Pancreas (tissue), 10 donors: Measurements from ENCODE around the gene FHOD1. TPM values are rescaled to one million over a fixed set of nuclear protein-coding genes. Genes with fewer than 3 reads are reported as not detected.

ENCODE experiments used
- ATAC-seq, 4 donors: fragments of 200-7000 bp; cut with Tn5 transposase; one replicate each; pipeline versions ENCODE4 v1.8.0 to v1.9.1; 2020; ENCODE audit warnings: mild to moderate bottlenecking in 4 of 4, moderate library complexity in 4 of 4
- DNase-seq, 6 donors: peaks; one replicate each; pipeline ENCODE4 v3.0.0-alpha.2; 2020
- FAIRE-seq: peaks from 2 replicates; lab custom pipeline; 2012; peaks lifted over from hg19 to GRCh38; lab: Jason Lieb, UNC
- H3K27ac ChIP-seq, 4 donors: fragments of 200-600 bp; sonication (generic); 1 replicate in 3 of 4; 2 replicates in 1 of 4; pipeline versions ENCODE4 v1.5.0 to v1.8.0; 2020
- H3K27me3 ChIP-seq, 4 donors: fragments of 200-600 bp; one replicate each; pipeline ENCODE4 v1.8.0; 2021
- H3K36me3 ChIP-seq, 3 donors: fragments of 200-600 bp; sonication (generic) in 1 of 3; one replicate each; pipeline versions ENCODE4 v1.5.0 to v1.8.0; 2020 to 2021
- H3K4me1 ChIP-seq, 3 donors: fragments of 200-600 bp; one replicate each; pipeline ENCODE4 v1.8.0; 2021
- H3K4me3 ChIP-seq, 4 donors: fragments of 200-600 bp; sonication (generic) in 2 of 4; one replicate each; pipeline versions ENCODE4 v1.5.0 to v1.8.0; 2020 to 2021
- H3K9me3 ChIP-seq, 4 donors: fragments of 200-600 bp; one replicate each; pipeline ENCODE4 v1.8.0; 2021
- WGBS, 2 donors: extraction: QIAGEN DNeasy Blood & Tissue Kit; methylation state at CpG; one replicate each; pipeline ENCODE4 v1.1.7; 2013; 5-methylcytosine and 5-hydroxymethylcytosine counted together
- intact Hi-C, 3 donors: fragments of 100-400 bp; cut with DNase I; formaldehyde crosslinking; loops; one replicate each; pipeline versions ENCODE4 v1.11.1 to v1.14.2; 2022
- polyA plus RNA-seq, 2 donors: library from polyadenylated mRNA; stranded (reverse); fragments of 200-250 nt; gene quantifications; one replicate each; pipeline ENCODE4 v1.2.3, GENCODE V29; 2013
- total RNA-seq, 6 donors: library from RNA; stranded (reverse); fragmentation: NEBNext Ultra II Directional in 4 of 6; extraction: Animal tissue kit (Norgen Biotek cat#: 25700) in 4 of 6; gene quantifications; one replicate each; pipeline versions ENCODE4 v1.2.1 to v1.2.4, GENCODE V29; 2021 to 2023
- TF ChIP-seq, protein P1 (sequence below), 4 donors: fragments of 200-600 bp; sonication (generic) in 3 of 4; IDR thresholded peaks; one replicate each; pipeline versions ENCODE4 v1.5.0 to v1.8.0; 2021; ENCODE audit warnings: antibody characterized with exemption in 4 of 4
- donor health status: healthy with polysubstance abuse.
- donor health status: DM: no; HTN: no; CAD: no; lungs with moderate emphysema.
- donor health status: DM: no; HTN: no; CAD: no.
- donor health status: control.
- donor health status: control.
- donor health status: Bipolar disorder and iron deficiency.
- donor health status: DM: yes; HTN: yes; CAD: no.
- donor health status: DM: no; HTN: no; CAD: no.
- donor health status: DM: no; HTN: no; CAD: no.
- donor health status: DM: yes; HTN: yes; CAD: no.

FHOD1 gene
- total and polyA plus RNA-seq, 8 donors: 7.8 to 41.2 (median 11.3) TPM

DNA sequence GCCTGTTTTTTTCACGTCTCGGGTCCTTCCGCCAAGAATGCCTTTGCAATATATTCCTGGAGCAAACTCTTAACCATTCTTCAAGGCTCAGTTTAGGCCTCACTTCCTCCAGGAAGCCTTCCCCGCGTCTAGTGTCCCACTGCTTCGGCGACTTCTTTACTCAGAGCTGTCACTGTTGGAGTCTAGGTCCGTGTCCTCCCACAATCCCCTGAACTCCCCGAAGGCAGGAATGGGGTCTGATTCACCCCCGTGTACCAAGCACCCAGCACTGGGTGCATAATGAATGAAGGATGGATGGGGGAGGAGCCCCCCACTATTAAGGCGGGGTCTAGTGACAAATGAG, 64.0 kb downstream of the FHOD1 start:
- Histone ChIP-seq H3K9me3 (no peaks in the 10 kb centered on the region), H3K4me1 (peaks cover 4 to 15% (median 12%) of the 10 kb centered on the region in 3 donors), H3K36me3 (no peaks in the 10 kb centered on the region), H3K27ac (peak overlapping the region; percentile 91 to 98 (median 97)), H3K27me3 (no peaks in the 10 kb centered on the region), H3K4me3 (peak overlapping the region; percentile 52 to 74 (median 64))
- 8% methylated on average over 11 of the region's 11 CpGs for WGBS, 2 donors
- TF ChIP-seq, protein P1, sequence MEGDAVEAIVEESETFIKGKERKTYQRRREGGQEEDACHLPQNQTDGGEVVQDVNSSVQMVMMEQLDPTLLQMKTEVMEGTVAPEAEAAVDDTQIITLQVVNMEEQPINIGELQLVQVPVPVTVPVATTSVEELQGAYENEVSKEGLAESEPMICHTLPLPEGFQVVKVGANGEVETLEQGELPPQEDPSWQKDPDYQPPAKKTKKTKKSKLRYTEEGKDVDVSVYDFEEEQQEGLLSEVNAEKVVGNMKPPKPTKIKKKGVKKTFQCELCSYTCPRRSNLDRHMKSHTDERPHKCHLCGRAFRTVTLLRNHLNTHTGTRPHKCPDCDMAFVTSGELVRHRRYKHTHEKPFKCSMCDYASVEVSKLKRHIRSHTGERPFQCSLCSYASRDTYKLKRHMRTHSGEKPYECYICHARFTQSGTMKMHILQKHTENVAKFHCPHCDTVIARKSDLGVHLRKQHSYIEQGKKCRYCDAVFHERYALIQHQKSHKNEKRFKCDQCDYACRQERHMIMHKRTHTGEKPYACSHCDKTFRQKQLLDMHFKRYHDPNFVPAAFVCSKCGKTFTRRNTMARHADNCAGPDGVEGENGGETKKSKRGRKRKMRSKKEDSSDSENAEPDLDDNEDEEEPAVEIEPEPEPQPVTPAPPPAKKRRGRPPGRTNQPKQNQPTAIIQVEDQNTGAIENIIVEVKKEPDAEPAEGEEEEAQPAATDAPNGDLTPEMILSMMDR (IDR thresholded peaks at IDR 0.05): no peak
- intact Hi-C loops: loop anchor here in 1 of 3 donors (10.0 kb wide), 1 partner anchor 168 kb away; no protein-coding TSS in a partner anchor
- FAIRE-seq (no peak), DNase-seq (no peak), ATAC-seq (no peak)

DNA sequence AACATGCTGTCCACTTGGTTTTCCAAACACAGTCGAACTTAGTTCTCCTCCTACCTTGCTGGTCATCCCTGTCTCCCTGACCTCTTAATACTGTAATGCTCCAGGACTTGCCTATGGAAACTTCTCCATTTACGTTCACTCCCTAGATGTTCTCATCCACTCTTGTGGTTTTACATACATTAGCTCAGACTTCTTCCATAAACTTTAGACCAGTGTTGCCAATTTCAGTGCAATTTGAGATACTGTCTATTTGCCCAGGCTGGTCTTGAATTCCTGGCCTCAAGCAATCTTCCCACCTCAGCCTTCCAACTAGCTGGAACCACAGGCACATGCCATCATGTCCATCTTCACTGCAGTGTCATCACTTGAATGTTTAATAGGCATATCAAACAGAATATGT, 65.0 kb downstream of the FHOD1 start:
- no peak for DNase-seq
- no peak for FAIRE-seq
- no peaks in the 10 kb centered on the region for H3K9me3 ChIP-seq
- TF ChIP-seq, protein P1 (IDR thresholded peaks at IDR 0.05): no peak
- H3K36me3 ChIP-seq: no peaks in the 10 kb centered on the region
- ATAC-seq: no peak
- H3K27me3 ChIP-seq: no peaks in the 10 kb centered on the region
- H3K27ac ChIP-seq: no peak overlapping the region
- intact Hi-C loops: loop anchor here in 1 of 3 donors (10.0 kb wide), 1 partner anchor 167 kb away; no protein-coding TSS in a partner anchor
- WGBS, 2 donors: 81 to 88% methylated on average over 2 of the region's 2 CpGs
- H3K4me3 ChIP-seq: no peak overlapping the region
- peaks cover 4 to 22% (median 12%) of the 10 kb centered on the region in 3 donors for H3K4me1 ChIP-seq

DNA sequence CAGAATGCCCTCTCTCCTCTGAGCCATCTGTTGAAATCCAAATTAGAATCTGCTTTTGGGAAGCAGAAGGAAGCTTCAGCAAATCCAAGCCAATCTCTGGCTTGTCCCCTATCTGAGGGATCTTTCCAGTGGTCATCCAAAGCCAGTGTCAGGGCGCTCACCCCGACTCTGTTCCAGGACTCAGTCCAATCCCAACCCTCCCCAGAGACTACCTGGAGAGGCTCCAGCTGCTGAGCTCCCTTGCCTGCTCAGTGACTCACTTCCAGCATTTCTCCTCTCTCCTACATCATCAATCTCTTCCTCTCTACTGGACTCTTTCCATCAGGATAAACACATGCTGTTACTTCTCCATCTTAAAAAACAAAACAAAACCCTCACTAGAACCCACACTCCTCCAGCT, 65.9 kb downstream of the FHOD1 start:
- Histone ChIP-seq H3K4me3 (no peak overlapping the region), H3K27ac (no peak overlapping the region), H3K27me3 (no peaks in the 10 kb centered on the region), H3K4me1 (peaks cover 4 to 22% (median 12%) of the 10 kb centered on the region in 3 donors), H3K9me3 (no peaks in the 10 kb centered on the region), H3K36me3 (no peaks in the 10 kb centered on the region)
- intact Hi-C loops: loop anchor here in 1 of 3 donors (10.0 kb wide), 1 partner anchor 167 kb away; no protein-coding TSS in a partner anchor
- TF ChIP-seq, protein P1 (IDR thresholded peaks at IDR 0.05): no peak
- peak in 1 of 6 donors; percentile 44 for DNase-seq
- WGBS, 2 donors: 57 to 59% methylated on average over 2 of the region's 2 CpGs
- FAIRE-seq: no peak
- no peak for ATAC-seq

DNA sequence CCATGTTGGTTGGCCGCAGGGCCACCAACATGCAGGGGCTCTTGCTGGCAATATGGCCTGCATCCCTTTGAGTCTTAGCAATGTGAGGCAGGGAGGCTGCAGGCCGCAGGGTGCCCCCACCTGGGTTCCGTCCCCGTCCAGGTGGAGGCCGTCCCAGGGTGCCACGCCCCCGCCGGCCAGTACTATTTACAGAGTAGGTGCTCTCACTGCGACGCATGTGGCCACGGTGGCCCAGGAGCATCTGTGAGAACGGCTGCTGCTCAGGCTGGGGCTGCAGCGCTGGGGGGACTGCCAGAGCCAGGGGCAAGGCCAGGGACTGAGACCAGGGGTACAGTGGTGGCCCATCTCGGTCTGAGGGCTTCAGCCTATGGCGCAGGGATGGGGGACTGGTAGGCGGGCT, 67.1 kb downstream of the FHOD1 start:
- no peak overlapping the region for H3K4me3 ChIP-seq
- no peak for FAIRE-seq
- H3K36me3 ChIP-seq: no peaks in the 10 kb centered on the region
- WGBS, 2 donors: 84 to 88% methylated on average over 16 of the region's 16 CpGs
- peak in 2 of 6 donors; percentile 50 to 77 for DNase-seq
- H3K27ac ChIP-seq: no peak overlapping the region
- intact Hi-C loops: loop anchor here in 1 of 3 donors (10.0 kb wide), 1 partner anchor 165 kb away; no protein-coding TSS in a partner anchor
- H3K9me3 ChIP-seq: no peaks in the 10 kb centered on the region
- TF ChIP-seq, protein P1 (IDR thresholded peaks at IDR 0.05): no peak
- no peak for ATAC-seq
- H3K4me1 ChIP-seq: peaks cover 4 to 21% (median 7%) of the 10 kb centered on the region in 3 donors
- no peaks in the 10 kb centered on the region for H3K27me3 ChIP-seq

DNA sequence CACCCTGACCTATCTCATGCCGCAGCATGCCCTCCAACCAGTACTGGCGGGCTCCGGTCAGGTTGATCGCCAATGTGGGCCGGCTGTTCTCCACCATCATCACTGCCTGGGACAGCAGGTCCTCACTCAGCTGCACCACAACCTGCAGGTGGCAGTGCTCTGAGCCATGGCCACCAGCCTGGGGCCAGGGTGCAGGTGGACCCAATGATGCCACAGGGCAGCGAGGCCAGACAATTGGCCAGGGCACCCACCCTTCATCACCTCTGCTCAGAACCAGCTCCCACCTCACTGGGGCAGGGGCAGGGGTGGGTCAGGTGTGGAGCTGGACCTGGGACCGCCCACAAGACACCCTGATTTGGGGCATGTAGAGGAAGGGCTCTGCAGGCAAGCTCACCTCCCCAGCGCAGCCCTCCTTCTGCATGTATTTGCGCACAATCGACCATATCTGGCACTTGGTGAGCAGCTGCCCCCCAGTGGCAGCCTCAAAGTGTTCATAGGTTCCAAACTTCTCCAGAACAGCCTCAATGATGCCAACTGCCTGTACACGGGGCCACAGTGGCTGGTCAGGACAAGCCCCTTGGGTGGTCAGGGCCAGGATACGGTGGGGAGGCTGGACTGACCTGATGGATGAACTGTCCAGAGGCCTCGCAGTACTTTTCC, 67.7 kb downstream of the FHOD1 start:
- ATAC-seq (no peak), FAIRE-seq (no peak), DNase-seq (peak in 2 of 6 donors; percentile 43 to 70)
- H3K27me3 ChIP-seq: no peaks in the 10 kb centered on the region
- 89 to 91% methylated on average over 13 of the region's 13 CpGs for WGBS, 2 donors
- no peak overlapping the region for H3K4me3 ChIP-seq
- intact Hi-C loops: loop anchor here in 1 of 3 donors (10.0 kb wide), 1 partner anchor 165 kb away; no protein-coding TSS in a partner anchor
- H3K4me1 ChIP-seq: peaks cover 0 to 15% (median 7%) of the 10 kb centered on the region in 3 donors
- H3K36me3 ChIP-seq: no peaks in the 10 kb centered on the region
- TF ChIP-seq, protein P1 (IDR thresholded peaks at IDR 0.05): no peak
- no peak overlapping the region for H3K27ac ChIP-seq
- no peaks in the 10 kb centered on the region for H3K9me3 ChIP-seq
